GM06990 (cell line): ENCODE results near the gene PURA.

Experiments used
- DNase-seq: peaks from one replicate; pipeline ENCODE4 v3.0.0-alpha.2; 2011; ENCODE audit not compliant: insufficient read length; ENCODE audit errors: extremely low read depth
- H3K27me3 ChIP-seq: replicated peaks from 2 replicates; pipeline ENCODE4 v1.6.0; 2011; ENCODE audit warnings: low read length; ENCODE audit not compliant: control insufficient read depth, insufficient read depth
- H3K36me3 ChIP-seq: 2 replicates; pipeline ENCODE4 v1.5.1; 2011; ENCODE audit warnings: low read length; ENCODE audit not compliant: control insufficient read depth, insufficient read depth
- H3K4me3 ChIP-seq: replicated peaks from 2 replicates; pipeline ENCODE4 v1.5.1; 2011; ENCODE audit warnings: low read depth, mild to moderate bottlenecking, control low read depth, low read length
- TF ChIP-seq, protein P1 (sequence below): IDR thresholded peaks from 2 replicates; pipeline ENCODE4 v1.5.1; 2011; ENCODE audit warnings: low read length, control low read depth, mild to moderate bottlenecking, inconsistent platforms; ENCODE audit not compliant: insufficient read depth, poor library complexity, severe bottlenecking

PURA gene

DNA sequence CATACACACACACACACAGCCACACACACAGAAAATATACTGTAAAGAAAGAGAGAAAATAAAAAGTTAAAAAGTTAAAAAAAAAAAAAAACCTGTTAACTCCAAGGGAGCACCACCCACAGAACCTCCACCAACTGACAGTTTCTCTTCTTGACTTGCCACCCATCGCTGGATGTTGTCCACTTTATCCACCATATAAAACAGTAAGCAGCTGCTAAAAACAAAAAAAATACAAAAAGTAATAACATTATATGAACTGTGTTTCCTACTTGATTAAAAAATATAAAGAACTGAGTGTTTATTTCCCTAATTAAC, 1.2 kb downstream of the PURA start:
- no peak for DNase-seq
- TF ChIP-seq, protein P1, sequence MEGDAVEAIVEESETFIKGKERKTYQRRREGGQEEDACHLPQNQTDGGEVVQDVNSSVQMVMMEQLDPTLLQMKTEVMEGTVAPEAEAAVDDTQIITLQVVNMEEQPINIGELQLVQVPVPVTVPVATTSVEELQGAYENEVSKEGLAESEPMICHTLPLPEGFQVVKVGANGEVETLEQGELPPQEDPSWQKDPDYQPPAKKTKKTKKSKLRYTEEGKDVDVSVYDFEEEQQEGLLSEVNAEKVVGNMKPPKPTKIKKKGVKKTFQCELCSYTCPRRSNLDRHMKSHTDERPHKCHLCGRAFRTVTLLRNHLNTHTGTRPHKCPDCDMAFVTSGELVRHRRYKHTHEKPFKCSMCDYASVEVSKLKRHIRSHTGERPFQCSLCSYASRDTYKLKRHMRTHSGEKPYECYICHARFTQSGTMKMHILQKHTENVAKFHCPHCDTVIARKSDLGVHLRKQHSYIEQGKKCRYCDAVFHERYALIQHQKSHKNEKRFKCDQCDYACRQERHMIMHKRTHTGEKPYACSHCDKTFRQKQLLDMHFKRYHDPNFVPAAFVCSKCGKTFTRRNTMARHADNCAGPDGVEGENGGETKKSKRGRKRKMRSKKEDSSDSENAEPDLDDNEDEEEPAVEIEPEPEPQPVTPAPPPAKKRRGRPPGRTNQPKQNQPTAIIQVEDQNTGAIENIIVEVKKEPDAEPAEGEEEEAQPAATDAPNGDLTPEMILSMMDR, result no peak
- H3K27me3 ChIP-seq, result no peaks in the 10 kb centered on the region
- peak overlapping the region; percentile 84 for H3K4me3 ChIP-seq
- H3K36me3 ChIP-seq, result no peaks in the 10 kb centered on the region

DNA sequence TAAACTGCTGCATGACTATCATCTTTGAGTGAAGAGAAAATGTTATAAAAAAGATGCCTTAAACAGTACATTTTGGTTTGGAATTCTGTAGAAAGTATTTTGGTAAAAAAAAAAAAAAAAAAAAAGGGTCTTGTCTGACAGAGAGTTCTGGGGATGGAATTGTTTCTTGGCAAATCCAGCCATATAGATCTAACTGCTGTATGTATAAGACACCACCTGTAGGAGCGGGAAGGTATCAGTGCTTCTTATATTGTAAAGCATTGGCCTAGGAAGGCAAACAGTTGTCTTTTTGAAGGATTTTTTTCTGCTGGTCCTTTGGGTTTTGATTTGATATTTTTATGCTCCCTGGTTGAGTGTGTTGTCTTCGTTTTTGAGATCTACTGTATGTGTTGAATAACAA, 2.8 kb downstream of the PURA start:
- TF ChIP-seq, protein P1, result no peak
- H3K4me3 ChIP-seq, result no peak overlapping the region
- DNase-seq, result no peak
- H3K27me3 ChIP-seq, result no peaks in the 10 kb centered on the region
- no peaks in the 10 kb centered on the region for H3K36me3 ChIP-seq

DNA sequence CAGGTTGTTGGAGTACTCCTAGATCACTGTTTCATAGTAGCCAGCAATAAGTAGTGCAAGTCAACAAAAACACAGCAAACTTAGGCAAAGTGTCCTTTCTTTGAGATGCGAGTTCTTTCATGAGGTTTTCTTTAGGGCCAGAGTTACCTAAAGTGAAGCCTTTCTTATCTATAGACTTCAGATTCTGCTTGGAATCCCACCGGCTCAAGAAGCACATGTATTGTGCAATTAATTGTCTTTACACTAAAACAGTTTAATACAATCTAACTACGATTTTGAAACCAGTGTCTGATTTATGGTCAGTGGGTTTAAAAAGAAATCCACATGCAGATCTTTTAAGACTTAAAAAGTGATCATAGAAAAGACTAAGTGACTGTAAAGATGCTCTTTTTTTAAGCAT, 3.6 kb downstream of the PURA start:
- H3K4me3 ChIP-seq, result no peak overlapping the region
- TF ChIP-seq, protein P1, result no peak
- no peak for DNase-seq
- no peaks in the 10 kb centered on the region for H3K36me3 ChIP-seq
- H3K27me3 ChIP-seq, result no peaks in the 10 kb centered on the region

DNA sequence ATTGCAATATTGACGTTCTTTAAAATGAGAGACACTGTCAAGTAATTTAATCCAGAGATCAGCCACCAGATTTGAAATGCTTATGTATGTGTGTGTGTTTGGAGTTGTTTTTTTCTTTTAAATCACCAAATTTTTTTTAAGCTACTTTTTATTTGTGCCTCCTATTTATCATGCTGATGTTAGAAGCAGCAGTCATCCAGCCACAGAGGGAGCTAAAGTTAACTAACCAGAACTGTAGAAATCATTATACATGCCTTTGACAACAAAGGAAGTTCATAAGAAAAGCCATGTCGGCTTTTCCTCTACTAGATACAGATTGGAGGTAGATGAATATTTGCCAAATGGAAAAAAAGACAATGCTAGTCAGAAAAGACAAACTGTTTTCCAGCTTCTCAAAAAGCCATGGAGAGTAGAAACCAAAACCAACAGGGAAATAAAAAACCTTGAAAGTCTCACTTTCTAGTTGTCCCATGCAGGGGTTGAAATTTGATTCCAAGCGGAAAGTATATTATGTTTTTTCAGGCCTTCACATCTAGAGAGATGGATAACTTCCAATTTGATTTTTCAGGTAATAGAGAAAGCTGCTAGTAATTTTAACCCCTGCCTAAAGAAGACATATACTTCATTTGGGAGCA, 4.5 kb downstream of the PURA start:
- DNase-seq, result no peak
- TF ChIP-seq, protein P1, result peak; percentile 7
- Histone ChIP-seq H3K27me3 (no peaks in the 10 kb centered on the region), H3K36me3 (no peaks in the 10 kb centered on the region), H3K4me3 (no peak overlapping the region)

DNA sequence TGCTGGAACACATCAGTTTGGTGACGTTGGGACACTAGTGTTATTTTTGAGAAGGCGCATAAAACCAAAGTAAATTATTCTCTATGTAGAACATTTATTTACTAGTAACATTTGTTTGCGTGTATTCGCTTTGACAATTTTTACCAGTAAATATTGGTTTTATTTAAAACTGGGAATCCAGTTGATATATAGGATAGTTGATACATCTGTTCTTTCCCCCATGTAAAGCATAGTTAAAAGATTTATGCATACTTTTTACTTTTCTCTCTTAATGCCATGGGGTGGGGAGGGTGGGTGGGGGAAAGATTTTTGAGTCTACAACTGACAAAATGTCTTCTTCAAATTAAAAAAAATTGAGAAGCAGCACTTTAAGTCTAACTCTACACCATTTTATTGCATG, 11.7 kb downstream of the PURA start, which contains the start of gene IGIP:
Gene IGIP, plus strand, starts transcription at position 301 of the 400 bp plus-strand sequence. CDS start 2,540 bp downstream, outside the sequence.
- DNase-seq, result no peak
- Histone ChIP-seq H3K36me3 (no peaks in the 10 kb centered on the region), H3K4me3 (no peak within 1 kb of the TSS), H3K27me3 (no peaks in the 10 kb centered on the region)
- TF ChIP-seq, protein P1, result no peak
